Progenitor cell of endocrine pancreas (in vitro differentiated cells): ENCODE measurements around the gene ZNF407. TPM values are rescaled to one million over a fixed set of nuclear protein-coding genes. Genes with fewer than 3 reads are reported as not detected.

Experiments
- DNase-seq: peaks from one replicate; pipeline ENCODE4 v3.0.0; 2021; ENCODE audit warnings: low spot score; ENCODE audit not compliant: unreplicated experiment
- H3K27ac Mint-ChIP-seq: 2 replicates; pipeline ENCODE4 v1.8.0; 2021; ENCODE audit warnings: mild to moderate bottlenecking, moderate library complexity, mixed read lengths
- H3K27me3 Mint-ChIP-seq: 2 replicates; pipeline ENCODE4 v1.8.0; 2021; ENCODE audit warnings: mixed read lengths
- H3K36me3 Mint-ChIP-seq: 2 replicates; pipeline ENCODE4 v1.8.0; 2022; ENCODE audit warnings: mixed read lengths; ENCODE audit not compliant: insufficient read depth
- H3K4me1 Mint-ChIP-seq: 2 replicates; pipeline ENCODE4 v1.8.0; 2021; ENCODE audit warnings: low read depth, mixed read lengths
- H3K4me3 Mint-ChIP-seq: 2 replicates; pipeline ENCODE4 v1.8.0; 2021; ENCODE audit warnings: low read depth, mild to moderate bottlenecking, moderate library complexity, mixed read lengths
- H3K9me3 Mint-ChIP-seq: 2 replicates; pipeline ENCODE4 v1.8.0; 2021; ENCODE audit warnings: low read depth, mixed read lengths
- CTCF ChIP-seq: fragments of 200-600 bp; sonication (generic); IDR thresholded peaks from one replicate; pipeline ENCODE4 v1.5.0; 2021; ENCODE audit warnings: antibody characterized with exemption, mild to moderate bottlenecking; ENCODE audit not compliant: unreplicated experiment
- total RNA-seq: library from RNA; stranded (reverse); gene quantifications from 2 replicates; pipeline ENCODE4 v1.2.1, GENCODE V29; 2021

ZNF407 gene
- total RNA-seq, 1 donor from 2014 or later: 18.1 TPM

GRCh38 chr18:74595431-74595830 lies 2.2 kb upstream of the ZNF407 start:
- H3K27me3 Mint-ChIP-seq: no peaks in the 10 kb centered on the region
- H3K4me1 Mint-ChIP-seq: peaks cover 15% of the 10 kb centered on the region
- no peak for TF ChIP-seq CTCF
- peaks cover 3% of the 10 kb centered on the region for H3K36me3 Mint-ChIP-seq
- no peak for DNase-seq
- peak overlapping the region; percentile 15 for H3K27ac Mint-ChIP-seq
- peak overlapping the region; percentile 47 for H3K4me3 Mint-ChIP-seq
- H3K9me3 Mint-ChIP-seq: no peaks in the 10 kb centered on the region

- Mint-ChIP-seq H3K4me3 (peak overlapping the region; percentile 96), H3K36me3 (peaks cover 3% of the 10 kb centered on the region), H3K4me1 (peaks cover 15% of the 10 kb centered on the region), H3K9me3 (no peaks in the 10 kb centered on the region), H3K27ac (peak overlapping the region; percentile 99), H3K27me3 (no peaks in the 10 kb centered on the region)
- peak; percentile 26 for DNase-seq
- TF ChIP-seq CTCF: no peak
These were observed 522 bp upstream of the ZNF407 start for GRCh38 chr18:74597034-74597661.

- peak overlapping the region; percentile 96 for H3K4me3 Mint-ChIP-seq
- peak overlapping the region; percentile 99 for H3K27ac Mint-ChIP-seq
- TF ChIP-seq CTCF: peak; percentile 56
- no peaks in the 10 kb centered on the region for H3K27me3 Mint-ChIP-seq
- peak; percentile 63 for DNase-seq
- H3K4me1 Mint-ChIP-seq: peaks cover 15% of the 10 kb centered on the region
- peaks cover 1% of the 10 kb centered on the region for H3K36me3 Mint-ChIP-seq
- H3K9me3 Mint-ChIP-seq: no peaks in the 10 kb centered on the region
These were observed 806 bp downstream of the ZNF407 start for GRCh38 chr18:74598350-74599001.

- no peak for DNase-seq
- TF ChIP-seq CTCF: no peak
- no peaks in the 10 kb centered on the region for H3K36me3 Mint-ChIP-seq
- H3K9me3 Mint-ChIP-seq: no peaks in the 10 kb centered on the region
- no peaks in the 10 kb centered on the region for H3K27me3 Mint-ChIP-seq
- H3K4me3 Mint-ChIP-seq: no peak overlapping the region
- H3K27ac Mint-ChIP-seq: no peak overlapping the region
- peaks cover 4% of the 10 kb centered on the region for H3K4me1 Mint-ChIP-seq
These were observed 6.7 kb downstream of the ZNF407 start for GRCh38 chr18:74604361-74604760.

DNA sequence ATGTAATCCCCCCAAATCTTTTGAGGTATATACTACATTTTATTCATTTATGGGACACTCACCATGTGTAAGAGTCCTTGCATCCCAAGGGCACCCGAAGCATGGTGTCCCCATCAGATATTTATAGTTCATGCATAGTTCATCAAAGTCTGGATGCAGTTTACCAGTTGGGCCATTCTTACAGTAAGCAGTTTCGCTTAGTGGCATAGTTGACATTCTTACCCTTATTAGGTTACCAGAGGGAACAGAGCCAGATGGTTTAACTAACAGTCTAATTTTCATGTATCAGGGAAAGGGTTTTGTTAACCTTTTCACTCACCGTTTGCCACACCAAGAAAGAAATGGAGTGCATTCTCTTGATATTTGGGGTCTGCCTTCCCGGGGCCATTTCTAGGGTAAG lies 7.1 kb downstream of the ZNF407 start:
- no peaks in the 10 kb centered on the region for H3K27me3 Mint-ChIP-seq
- no peak for DNase-seq
- no peaks in the 10 kb centered on the region for H3K9me3 Mint-ChIP-seq
- TF ChIP-seq CTCF: no peak
- H3K4me1 Mint-ChIP-seq: peaks cover 4% of the 10 kb centered on the region
- no peaks in the 10 kb centered on the region for H3K36me3 Mint-ChIP-seq
- H3K4me3 Mint-ChIP-seq: no peak overlapping the region
- no peak overlapping the region for H3K27ac Mint-ChIP-seq
